Stimulated activated CD8-positive, alpha-beta memory T cell treated with anti-CD3 and anti-CD28 coated beads, Interleukin-12 subunit alpha, Interleukin-12 subunit beta, amount 100 ng/mL, for 4 hours (primary cell): Measurements from ENCODE around the gene IFFO2.
"Not testable (repeated sequence)": the region's sequence is repeated elsewhere in the genome, so short reads cannot be mapped to it uniquely, and the experiment has no call there.

Source experiments
- DNase-seq: peaks from one replicate; pipeline ENCODE4 v3.0.0-alpha.2; 2020; ENCODE audit warnings: low read depth

The IFFO2 gene

DNA sequence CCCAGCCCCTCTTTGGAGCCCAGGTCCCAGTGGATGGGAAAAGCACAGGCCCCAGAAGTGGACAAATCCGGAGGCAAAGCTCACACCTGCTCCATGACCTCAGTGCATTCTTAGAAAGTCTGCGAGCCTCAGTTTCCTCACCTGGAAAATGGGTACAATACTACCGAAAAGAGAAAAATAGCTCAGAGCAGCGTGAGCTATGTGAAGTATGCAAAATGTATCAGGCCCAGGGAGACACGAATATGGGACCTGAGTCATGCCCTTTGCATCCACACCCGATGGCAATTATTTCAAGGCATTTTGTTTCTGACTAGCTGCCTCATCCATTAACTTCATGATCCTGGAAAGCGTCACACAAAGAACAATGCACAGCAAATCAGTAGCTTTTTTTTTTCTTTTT lies 63.4 kb downstream of the IFFO2 start:
- DNase-seq, result no peak

DNA sequence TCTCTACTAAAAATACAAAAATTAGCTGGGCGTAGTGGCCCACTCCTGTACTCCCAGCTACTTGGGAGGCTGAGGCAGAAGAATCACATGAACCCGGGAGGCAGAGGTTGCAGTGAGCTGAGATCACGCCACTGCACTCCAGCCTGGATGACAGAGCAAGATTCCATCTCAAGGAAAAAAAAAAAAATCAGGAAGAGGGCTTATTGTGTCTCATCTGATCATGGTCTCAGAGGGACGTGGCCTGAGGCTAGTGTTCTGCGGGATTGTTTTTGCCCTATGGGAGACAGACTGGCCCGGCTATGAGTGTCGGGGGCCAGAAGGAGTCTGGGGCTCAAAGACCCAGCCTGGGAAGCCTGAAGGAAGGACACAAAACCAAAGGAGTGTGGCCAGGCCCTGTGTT lies 64.6 kb downstream of the IFFO2 start:
- not testable (repeated sequence) for DNase-seq

DNA sequence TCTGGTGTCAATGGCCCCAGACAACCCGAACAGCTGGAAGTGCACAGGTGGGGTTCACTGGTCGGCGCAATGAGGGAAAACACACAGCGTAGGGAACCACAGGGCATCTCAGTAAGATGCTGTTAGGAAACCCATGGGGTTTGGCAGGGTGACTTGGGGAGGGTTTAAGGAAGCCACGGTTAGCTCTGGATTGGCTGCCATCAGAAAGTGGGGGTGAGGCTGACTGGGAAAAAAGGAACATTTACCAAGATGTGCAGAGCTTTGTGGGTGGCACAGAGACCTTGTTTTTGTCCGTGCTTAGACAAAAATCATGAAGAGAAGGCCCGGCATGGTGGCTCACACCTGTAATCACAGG lies 65.1 kb downstream of the IFFO2 start:
- DNase-seq, result no peak

DNA sequence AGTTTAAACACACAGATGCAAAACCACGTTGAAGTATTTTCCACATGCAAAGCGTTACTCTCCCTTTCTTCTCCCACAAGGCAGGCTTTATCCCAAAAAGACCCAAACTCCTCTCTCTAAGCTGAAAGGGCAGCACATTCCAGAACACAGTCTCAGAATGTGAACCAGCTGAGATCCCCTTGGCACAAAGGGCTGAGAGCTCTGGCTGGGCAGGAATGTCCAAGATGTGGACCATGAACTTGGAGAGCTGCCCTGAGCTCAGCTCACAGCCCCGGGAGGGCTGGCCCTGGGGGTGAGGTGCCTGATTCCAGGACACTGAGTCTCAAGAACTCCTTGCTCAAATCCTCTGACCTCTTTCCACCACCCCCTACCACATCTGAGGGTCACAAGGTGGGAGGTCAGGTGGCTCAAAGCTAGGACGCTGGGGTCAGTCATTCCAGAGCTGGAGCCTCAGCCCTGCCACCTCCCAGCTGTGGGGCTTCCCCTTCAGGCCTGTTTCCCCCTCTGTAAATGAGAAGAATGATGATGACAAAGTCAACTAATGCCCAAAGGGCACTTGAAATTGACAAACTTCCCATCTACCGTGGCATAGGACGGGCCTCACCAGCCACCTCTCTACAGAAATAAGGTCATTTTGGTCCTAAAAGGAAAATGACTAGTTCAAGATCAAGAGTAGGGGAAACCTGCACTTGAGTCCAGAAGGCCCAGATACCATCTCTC lies 65.6 kb downstream of the IFFO2 start:
- no peak for DNase-seq

DNA sequence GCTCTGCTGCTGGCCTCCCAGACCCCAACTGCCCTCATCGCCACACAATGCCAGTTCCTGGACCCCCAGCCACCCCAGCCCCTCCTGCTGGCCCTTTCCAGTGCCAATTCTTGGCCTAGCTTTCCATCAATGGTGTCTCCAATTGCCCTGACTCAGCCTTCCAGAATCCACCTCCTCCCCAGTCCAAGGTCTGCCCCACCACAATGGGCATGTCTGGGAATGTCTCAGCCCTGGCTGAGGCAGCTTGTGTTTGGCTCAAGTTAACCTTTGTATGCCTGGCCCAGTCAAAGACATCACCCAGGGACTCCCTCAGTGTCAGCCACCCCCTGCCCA lies 70.5 kb downstream of the IFFO2 start:
- no peak for DNase-seq

DNA sequence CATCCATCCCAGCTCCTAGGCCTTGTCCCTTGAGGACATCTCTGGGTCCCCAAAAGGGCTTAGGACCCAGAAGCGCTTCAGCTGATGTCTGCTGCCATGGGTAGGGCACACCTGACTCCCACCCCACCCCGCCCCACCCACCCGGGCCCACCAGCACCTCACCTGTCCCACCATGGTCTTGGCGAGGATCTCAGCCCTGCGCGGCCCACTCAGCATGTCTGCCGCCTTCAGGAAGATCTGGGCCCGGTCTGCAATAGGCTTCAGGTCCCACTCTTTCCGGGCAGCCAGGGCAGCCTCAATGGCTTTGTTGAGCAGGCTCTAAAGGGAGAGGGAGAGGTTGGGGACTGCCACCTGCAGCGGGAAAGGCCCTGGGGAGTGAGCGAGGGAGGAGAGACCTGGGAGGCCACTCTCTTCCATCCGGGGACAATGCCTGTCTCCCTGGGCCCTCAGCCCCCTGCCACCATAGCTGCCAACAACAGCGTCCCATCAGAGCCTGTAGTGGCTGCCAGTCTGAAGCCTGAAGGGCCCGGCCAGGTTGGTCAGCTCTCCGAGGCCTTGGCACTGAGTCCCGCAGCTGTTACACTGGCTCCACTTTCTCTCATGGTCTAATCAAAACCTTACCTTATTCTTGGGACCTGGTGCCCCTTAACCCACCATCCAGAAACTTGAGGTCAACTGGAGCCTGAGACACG lies 71.0 kb downstream of the IFFO2 start:
- no peak for DNase-seq

DNA sequence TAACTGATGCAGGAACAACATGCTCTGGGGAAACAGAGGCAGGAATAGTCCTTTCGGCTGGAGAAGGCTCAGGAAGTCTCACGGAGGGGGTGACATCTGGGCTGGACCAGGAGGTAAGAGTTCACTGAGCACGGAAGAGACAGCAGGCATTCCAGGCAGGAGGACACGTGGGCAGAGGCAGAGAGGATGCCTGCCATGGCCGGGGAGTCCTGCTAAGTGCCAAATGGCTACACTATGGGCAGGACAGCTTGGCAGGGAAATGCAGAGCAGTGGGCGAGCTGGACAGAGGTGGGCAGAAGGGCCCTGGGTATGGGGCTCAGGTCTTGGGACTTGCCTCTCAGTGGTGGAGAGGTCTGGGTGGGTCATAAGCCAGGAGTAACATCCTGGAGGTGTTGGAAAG lies 71.7 kb downstream of the IFFO2 start:
- DNase-seq, result no peak

DNA sequence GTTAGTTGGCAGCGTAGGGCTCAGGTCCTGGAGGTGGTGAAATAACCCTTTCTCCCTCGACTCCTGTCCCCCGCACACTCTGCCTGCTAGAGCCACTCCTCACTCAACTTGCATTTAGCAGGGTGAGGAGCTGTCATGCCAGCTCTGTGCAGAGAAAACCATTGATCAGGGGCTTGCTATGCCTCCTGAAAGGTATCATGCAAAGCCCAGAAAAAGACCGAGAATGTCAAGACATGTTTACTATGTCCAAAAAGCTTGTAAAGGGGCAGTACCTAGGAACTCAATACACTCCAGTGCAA lies 72.1 kb downstream of the IFFO2 start:
- no peak for DNase-seq

DNA sequence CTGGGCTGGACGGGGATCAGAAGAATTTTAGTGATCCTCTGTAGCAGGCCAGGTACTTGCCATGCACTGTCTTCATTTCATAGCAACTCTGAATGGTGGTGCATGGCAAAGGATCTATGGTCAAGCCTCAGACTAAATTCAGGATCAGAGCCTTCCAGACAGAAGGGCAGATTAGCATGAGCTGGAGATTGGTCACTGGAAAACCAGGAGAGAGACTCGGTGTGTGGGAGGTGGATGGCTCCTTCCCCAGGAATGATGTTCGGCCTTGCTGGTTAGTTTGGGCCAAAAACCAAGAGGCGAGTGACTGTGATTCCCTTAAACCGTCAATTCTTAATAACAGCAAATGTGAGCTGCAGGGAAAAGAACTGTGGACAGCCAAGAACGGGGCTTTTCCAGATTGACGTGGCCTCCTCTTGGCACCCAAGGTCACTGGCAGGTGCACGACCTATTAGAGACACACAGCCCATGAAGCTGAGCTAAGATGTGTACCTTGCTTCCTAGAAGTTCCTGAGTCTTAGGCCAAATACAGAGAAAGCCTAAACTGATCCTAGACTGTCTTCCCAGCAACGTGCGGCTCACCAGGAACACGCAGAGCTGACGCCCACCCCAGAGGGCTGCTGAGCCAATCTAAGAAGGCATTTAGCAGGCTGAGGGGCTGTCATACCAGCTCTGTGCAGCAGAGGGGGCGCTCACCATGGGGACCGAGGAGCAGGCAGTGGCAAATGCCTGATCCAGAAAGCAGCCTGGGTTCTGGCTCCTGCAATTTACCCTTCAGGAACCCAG lies 72.6 kb downstream of the IFFO2 start:
- DNase-seq, result peak; percentile 34

DNA sequence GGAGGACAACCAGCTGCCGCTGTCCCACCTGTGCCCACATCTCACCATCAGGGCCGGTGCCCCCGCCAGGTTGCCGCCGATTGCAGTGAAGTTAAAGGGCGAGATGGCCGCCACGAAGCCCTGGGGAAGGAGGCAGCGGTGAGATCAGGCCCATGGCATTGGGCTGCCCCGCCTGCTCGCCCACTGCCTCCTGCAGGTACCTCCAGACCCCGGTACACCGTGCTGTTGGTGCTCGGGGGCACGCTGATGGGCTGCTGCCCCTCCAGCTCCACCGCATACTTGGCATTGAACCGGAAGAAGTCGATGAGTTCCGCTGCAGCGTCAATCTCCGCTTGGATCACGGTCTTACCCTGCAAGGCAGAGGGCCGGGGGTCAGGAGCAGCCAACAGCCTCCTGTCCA lies 73.4 kb downstream of the IFFO2 start:
- no peak for DNase-seq

DNA sequence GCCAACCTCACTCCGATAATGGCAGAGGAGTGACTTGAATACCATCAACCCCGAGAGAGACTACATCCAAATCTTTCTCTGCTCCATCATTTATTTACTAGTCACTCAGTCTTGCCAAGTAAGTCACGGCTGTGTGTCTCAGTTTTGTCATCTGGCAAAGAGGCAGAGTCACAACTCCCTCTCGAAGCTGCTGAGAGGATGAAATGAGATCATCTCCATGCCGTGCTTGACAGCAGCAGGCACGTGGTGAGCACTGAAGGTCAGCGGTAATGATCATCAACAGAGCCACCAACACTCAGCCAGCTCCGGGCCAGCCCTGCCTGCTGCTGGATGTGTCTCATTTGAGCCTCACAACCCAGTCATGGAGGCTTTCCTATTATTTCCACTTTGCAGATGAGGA lies 74.0 kb downstream of the IFFO2 start:
- no peak for DNase-seq

DNA sequence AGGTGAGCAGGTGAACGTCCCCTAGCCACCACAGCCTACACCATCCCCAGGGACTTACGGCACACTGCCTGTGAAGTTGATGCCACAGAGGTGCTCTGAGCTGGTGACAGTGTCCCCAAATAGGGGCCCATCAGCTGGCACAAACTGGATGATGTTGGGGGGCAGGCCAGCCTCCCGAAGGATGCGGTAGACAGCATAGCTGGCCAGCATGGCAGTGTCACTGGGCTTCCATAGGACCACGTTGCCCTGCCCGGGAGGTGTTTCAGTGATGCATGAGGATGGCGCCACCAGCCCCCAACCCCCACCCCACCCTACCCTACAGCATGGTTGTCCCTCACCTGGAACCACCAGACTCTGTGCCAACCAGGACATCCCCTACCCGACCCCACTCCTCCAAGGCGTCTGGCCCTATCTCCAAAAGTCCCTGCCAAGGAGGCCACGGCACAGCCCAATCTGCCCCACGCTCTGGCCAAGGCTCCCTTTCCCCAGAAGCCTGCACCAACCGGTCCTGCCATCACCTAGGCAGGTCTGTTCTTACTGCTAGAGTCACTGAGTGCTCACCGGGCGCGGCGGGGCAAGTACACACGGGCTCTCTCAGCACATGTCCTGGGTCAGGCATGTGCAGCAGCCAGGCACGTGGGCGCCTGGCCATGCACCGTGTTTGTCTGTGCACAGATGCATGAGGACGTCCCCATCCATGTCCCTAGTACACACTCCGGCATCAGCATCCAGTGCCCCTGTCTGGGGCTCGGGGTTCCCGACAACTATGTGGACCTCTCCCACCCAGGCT lies 74.6 kb downstream of the IFFO2 start:
- no peak for DNase-seq

DNA sequence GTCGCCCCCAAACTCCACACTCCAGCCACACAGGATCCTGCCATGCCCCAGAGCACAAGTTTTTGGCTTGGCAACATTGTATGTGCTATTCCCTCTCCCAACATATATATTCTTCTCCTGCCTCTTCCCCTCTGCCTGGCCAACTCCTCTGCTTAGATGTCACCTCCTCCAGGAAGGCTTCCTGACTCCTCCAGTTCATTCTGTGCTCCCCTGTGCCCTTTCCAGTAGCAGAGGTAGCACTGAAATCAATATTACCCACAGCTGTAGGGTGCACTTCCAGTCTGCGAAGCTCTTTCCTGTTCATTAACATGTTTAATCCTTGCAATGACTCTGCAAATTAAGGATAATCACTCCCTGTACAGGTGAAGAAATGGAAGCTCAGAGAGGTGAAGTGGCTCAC lies 75.3 kb downstream of the IFFO2 start:
- no peak for DNase-seq

DNA sequence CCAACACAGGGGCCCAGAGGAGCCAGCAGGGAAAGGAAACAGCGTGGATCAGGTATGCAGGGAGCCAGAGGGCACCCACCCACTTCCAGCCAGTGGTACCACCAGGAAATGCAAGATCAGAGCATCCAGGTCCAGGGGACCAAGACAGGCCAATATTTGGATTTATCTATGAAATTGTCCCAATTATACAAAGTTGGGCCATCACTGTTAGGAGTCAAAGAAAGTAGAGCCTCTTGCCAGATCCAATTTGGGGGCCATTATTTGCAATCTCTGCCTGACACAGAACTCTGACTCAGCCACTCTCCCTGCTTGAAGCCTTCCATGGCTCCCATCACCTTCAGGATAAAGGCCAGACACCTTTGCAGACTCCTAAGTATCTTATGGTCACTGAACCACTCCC lies 75.9 kb downstream of the IFFO2 start:
- no peak for DNase-seq

DNA sequence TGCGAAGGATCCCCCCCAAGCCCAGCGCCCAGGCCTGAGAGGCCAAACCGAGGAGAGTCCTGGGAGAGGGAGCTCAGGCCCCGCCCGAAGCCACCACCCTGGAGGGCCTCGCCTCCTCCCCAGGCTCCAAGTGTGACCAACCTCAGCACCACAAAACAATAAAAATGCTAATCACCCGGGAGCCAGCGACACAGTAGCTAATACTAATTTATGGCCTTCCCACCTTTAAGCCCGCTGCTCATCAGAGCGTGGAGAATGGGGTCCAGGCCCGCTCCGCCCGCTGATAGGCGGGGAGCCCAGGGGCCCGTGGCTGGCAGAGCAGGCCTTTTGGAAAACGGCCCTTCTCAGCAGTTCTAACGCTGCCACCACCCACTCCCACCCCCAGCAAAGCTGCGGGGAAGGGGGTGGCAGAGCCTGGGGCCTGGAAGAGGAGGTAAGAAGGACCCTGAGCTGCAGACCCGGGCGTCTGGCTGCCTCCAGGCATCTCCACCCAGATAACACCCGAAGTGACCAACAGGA lies 76.6 kb downstream of the IFFO2 start:
- DNase-seq, result no peak

DNA sequence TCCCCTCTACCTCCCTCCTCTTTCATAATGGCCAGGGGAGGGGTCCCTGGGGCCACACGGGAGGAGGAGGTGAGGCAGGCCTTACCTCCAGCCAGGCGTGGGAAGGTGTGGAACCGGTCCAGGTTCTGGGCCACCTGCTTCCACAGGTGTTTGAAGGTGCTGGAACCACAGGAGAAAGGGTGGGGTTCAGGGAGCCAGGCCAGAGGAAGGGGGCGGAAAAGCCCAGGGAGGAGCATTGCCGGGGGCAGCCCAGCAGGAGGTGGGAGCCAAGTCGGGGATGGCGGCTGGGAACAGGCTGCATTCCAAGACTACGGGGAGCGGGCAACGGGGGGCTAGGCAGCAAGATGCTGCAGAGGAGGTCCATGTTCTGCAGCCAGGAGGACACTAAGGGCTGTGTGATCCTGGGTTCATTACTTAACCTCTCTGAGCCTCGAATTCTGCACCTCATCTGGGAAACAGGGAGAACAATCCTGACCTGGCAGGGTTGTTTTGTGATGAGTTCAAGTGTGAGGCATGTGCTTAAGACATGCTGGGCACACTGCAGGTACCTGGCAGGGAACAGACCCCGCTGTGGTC lies 77.2 kb downstream of the IFFO2 start:
- DNase-seq, result no peak

DNA sequence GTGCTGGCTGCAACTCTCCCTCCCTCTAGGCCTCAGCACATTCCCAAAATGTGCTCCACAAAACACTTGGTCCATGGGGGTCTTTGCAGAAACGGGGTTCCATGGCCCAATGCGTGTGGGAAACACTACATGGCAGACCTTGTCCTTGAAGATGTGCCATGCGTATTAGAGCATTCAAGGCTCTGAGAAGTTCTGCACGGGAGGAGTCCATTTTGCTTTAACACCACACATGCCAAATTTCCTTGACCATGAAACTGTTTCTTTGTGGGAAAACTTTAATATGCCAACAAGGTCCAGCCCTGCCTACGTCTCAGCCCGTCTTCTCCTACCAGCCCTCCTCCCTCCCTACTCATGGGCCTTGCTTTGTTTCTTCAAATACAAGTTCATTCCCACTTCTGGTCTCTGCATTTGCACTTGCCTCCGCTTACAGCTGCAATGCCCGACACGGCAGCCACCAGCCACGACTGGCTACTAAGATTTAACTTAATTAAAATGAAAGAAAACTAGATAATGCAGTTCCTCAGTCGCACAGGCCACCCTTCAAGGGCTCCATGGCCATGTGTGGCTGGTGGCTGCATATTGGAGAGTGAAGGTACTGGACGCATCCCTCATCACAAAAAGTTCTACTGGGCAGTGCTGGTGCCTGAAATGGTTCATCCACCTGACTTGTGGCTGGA lies 77.8 kb downstream of the IFFO2 start:
- no peak for DNase-seq

DNA sequence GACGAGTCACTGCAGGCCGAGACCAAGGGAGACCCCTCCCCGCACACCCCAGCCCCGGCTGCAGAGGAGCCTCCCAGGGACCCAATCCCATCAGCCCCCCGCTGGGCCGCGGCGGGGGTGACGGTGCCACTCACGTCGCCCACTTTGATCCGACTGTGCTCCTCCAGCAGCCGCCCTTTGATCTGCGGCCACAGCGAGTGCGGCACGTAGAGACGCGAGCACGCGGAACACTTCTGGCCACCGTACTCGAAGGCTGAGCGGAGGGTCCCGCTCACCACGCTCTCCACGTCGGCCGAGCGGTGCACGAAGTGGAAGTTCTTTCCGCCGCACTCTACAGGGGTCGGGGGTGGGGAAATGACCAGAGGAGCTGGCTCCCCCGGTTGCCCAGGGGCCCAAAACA lies 79.2 kb downstream of the IFFO2 start:
- DNase-seq, result no peak

DNA sequence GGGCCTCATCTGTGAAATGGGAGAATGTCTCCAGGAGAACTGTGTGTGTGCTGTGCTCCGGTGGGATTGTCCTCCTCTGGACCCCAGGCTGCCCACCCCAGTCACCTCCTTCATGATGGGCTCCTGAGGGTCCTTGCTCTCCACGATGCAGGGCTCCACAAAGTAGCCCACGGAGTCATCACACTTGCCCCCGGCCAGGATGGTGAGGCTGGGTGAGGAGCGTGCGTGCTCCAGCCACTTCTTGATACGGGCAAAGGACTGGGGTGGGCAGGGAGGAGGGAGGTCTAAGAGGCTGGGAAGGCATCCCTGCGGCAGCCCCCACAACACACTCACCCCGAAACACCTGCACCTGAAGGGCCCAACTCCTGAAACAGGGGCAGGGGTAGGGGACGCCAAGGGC lies 80.3 kb downstream of the IFFO2 start:
- no peak for DNase-seq

DNA sequence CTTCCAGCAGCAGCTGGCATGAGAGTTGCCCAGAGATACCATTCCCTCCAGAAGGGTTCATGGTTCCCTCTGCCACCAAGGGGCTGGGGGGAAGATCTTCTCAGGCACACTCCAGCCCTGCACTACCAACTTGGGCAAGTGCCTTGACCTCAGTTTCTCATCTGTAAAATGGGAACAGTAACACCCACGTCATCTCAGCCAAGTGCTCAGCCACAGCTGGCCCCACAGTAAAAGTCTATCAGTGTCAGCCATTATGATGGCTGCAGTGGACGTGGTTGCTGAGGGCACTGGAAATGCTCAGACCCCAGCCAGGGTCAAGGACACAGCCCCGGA lies 80.7 kb downstream of the IFFO2 start:
- no peak for DNase-seq

DNA sequence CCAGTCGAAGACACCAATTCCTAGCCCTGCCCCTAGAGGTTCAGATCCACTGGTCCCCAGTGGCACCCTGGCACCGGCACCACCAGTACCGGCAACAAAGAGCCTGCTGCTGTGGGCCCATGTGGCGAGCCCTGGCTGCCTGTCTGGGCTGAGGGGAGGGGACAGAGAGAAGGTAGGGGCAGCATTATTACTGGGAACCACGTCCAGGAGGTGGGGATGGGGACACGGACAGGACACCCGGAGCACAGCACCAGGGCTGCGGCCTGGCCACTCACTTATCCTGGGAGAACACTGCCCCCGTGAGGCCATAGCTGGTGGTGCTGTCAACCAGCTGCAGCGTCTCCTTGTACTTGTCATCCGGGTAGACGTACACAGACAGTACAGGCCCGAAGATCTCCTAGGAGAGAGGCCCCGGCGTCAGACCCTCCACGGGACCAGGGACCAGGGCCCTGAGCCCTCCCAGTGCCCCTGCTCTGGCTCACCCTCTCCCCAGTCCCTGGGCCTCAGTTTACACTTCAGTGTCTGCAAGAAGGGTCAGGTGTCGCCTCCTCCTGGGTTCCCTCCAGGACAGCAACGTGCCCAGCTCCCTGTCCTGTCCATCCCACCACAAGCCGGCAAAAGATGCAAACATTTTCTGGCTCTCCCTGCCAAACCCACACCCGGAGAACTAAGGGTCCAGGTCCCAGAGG lies 81.2 kb downstream of the IFFO2 start:
- peak; percentile 30 for DNase-seq
